ENCODE measurements around the gene ASIC4. TPM values are rescaled to one million over a fixed set of nuclear protein-coding genes. Genes with fewer than 3 reads are reported as not detected.
A peak's percentile ranks its signal among the peaks of the same experiment; 100 is the strongest.

Gene ASIC4
- total RNA-seq, 1 donor from 2014 or later = not detected

GRCh38 chr2:219498280-219499057, 15.8 kb upstream of the ASIC4 start, which contains the start of gene GMPPA:
GMPPA (plus strand) TSS chr2:219498891; CDS start chr2:219499976, 1,085 bp downstream.
- DNase-seq = peak; percentile 99

- no peak for DNase-seq
Measured at GRCh38 chr2:219499058-219499307, 15.3 kb upstream of the ASIC4 start.

- DNase-seq = no peak
Measured at GRCh38 chr2:219499555-219499954, 14.7 kb upstream of the ASIC4 start.

- DNase-seq = no peak
Measured at GRCh38 chr2:219500135-219500534, 14.1 kb upstream of the ASIC4 start.

GRCh38 chr2:219501849-219502248, 12.4 kb upstream of the ASIC4 start:
- no peak for DNase-seq

- DNase-seq = no peak
Measured at GRCh38 chr2:219502618-219503017, 11.7 kb upstream of the ASIC4 start.

GRCh38 chr2:219505585-219505984, 8.7 kb upstream of the ASIC4 start:
- DNase-seq = no peak

- no peak for DNase-seq
Measured at GRCh38 chr2:219506153-219506801, 8.0 kb upstream of the ASIC4 start.

- no peak for DNase-seq
Measured at GRCh38 chr2:219506802-219507526, 7.3 kb upstream of the ASIC4 start.

- no peak for DNase-seq
Measured at GRCh38 chr2:219507581-219508443, 6.5 kb upstream of the ASIC4 start.

- no peak for DNase-seq
Measured at GRCh38 chr2:219508444-219508734, 5.9 kb upstream of the ASIC4 start.

- no peak for DNase-seq
Measured at GRCh38 chr2:219508971-219509779, 5.1 kb upstream of the ASIC4 start.

- peak; percentile 64 for DNase-seq
Measured at GRCh38 chr2:219509780-219510511, 4.3 kb upstream of the ASIC4 start.

- DNase-seq = no peak
Measured at GRCh38 chr2:219510512-219511135, 3.7 kb upstream of the ASIC4 start.

- no peak for DNase-seq
Measured at GRCh38 chr2:219511547-219512325, 2.5 kb upstream of the ASIC4 start.

GRCh38 chr2:219512524-219513216, 1.6 kb upstream of the ASIC4 start:
- DNase-seq = no peak

GRCh38 chr2:219513787-219514186, 495 bp upstream of the ASIC4 start:
- no peak for DNase-seq

- DNase-seq = no peak
Measured at GRCh38 chr2:219514836-219515235, 554 bp downstream of the ASIC4 start.

- no peak for DNase-seq
Measured at GRCh38 chr2:219515874-219516629, 1.8 kb downstream of the ASIC4 start.
